ENCODE data around the gene WDR38. TPM values are rescaled to one million over a fixed set of nuclear protein-coding genes. Genes with fewer than 3 reads are reported as not detected.
A peak's percentile ranks its signal among the peaks of the same experiment; 100 is the strongest.
"Not testable (repeated sequence)": the region's sequence is repeated elsewhere in the genome, so short reads cannot be mapped to it uniquely, and the experiment has no call there.

The WDR38 gene
- polyA plus RNA-seq, 1 donor from 2014 or later, result not detected

GRCh38 chr9:124820698-124821623, 32.3 kb upstream of the WDR38 start:
- H3K9me3 Mint-ChIP-seq, result no peaks in the 10 kb centered on the region
- peaks cover 0 to 7% (median 6%) of the 10 kb centered on the region in 3 donors for H3K4me1 Mint-ChIP-seq
- peak overlapping the region in 1 of 3 donors; percentile 51 for H3K27ac Mint-ChIP-seq
- peaks cover 4% of the 10 kb centered on the region for H3K27me3 Mint-ChIP-seq
- H3K4me3 Mint-ChIP-seq, result no peak overlapping the region
- no peaks in the 10 kb centered on the region for H3K36me3 Mint-ChIP-seq

GRCh38 chr9:124828489-124829333, 24.5 kb upstream of the WDR38 start:
- H3K27me3 Mint-ChIP-seq, result no peaks in the 10 kb centered on the region
- peaks cover 0 to 5% (median 3%) of the 10 kb centered on the region in 3 donors for H3K9me3 Mint-ChIP-seq
- no peaks in the 10 kb centered on the region for H3K36me3 Mint-ChIP-seq
- H3K4me1 Mint-ChIP-seq, result peaks cover 0 to 4% (median 2%) of the 10 kb centered on the region in 3 donors
- no peak overlapping the region for H3K27ac Mint-ChIP-seq
- H3K4me3 Mint-ChIP-seq, result peak overlapping the region in 1 of 4 donors; percentile 39

- peak overlapping the region in 1 of 4 donors; percentile 15 for H3K4me3 Mint-ChIP-seq
- no peak overlapping the region for H3K27ac Mint-ChIP-seq
- no peaks in the 10 kb centered on the region for H3K36me3 Mint-ChIP-seq
- H3K27me3 Mint-ChIP-seq, result no peaks in the 10 kb centered on the region
- peaks cover 0 to 4% (median under 1%) of the 10 kb centered on the region in 3 donors for H3K4me1 Mint-ChIP-seq
- peaks cover 0 to 5% (median 3%) of the 10 kb centered on the region in 3 donors for H3K9me3 Mint-ChIP-seq
Observed at GRCh38 chr9:124829334-124829669, 24.0 kb upstream of the WDR38 start.

- Mint-ChIP-seq H3K36me3 (no peaks in the 10 kb centered on the region), H3K4me3 (no peak overlapping the region), H3K27ac (no peak overlapping the region), H3K4me1 (peaks cover 0 to 2% (median 0%) of the 10 kb centered on the region in 3 donors), H3K9me3 (peaks cover 0 to 5% (median 3%) of the 10 kb centered on the region in 3 donors), H3K27me3 (no peaks in the 10 kb centered on the region)
Observed at GRCh38 chr9:124830593-124830992, 22.7 kb upstream of the WDR38 start.

GRCh38 chr9:124831642-124832364, 21.5 kb upstream of the WDR38 start:
- Mint-ChIP-seq H3K27me3 (no peaks in the 10 kb centered on the region), H3K27ac (no peak overlapping the region), H3K9me3 (no peaks in the 10 kb centered on the region), H3K4me3 (no peak overlapping the region), H3K4me1 (peaks cover 0 to 2% (median 0%) of the 10 kb centered on the region in 3 donors), H3K36me3 (no peaks in the 10 kb centered on the region)

- no peaks in the 10 kb centered on the region for H3K36me3 Mint-ChIP-seq
- H3K27ac Mint-ChIP-seq, result no peak overlapping the region
- no peaks in the 10 kb centered on the region for H3K9me3 Mint-ChIP-seq
- peaks cover 0 to under 1% (median 0%) of the 10 kb centered on the region in 3 donors for H3K4me1 Mint-ChIP-seq
- peaks cover 5% of the 10 kb centered on the region for H3K27me3 Mint-ChIP-seq
- H3K4me3 Mint-ChIP-seq, result no peak overlapping the region
Observed at GRCh38 chr9:124834591-124834990, 18.7 kb upstream of the WDR38 start.

- Mint-ChIP-seq H3K4me3 (no peak overlapping the region), H3K9me3 (no peaks in the 10 kb centered on the region), H3K27me3 (peaks cover 5% of the 10 kb centered on the region), H3K4me1 (peaks cover 0 to 1% (median 0%) of the 10 kb centered on the region in 3 donors), H3K36me3 (no peaks in the 10 kb centered on the region), H3K27ac (no peak overlapping the region)
Observed at GRCh38 chr9:124835026-124835557, 18.2 kb upstream of the WDR38 start.

- H3K36me3 Mint-ChIP-seq, H3K4me3 Mint-ChIP-seq, H3K9me3 Mint-ChIP-seq, H3K4me1 Mint-ChIP-seq, H3K27ac Mint-ChIP-seq, H3K27me3 Mint-ChIP-seq: not testable (repeated sequence)
Observed at GRCh38 chr9:124838132-124838531, 15.1 kb upstream of the WDR38 start.

GRCh38 chr9:124838567-124839275, 14.5 kb upstream of the WDR38 start:
- H3K27me3 Mint-ChIP-seq, H3K36me3 Mint-ChIP-seq, H3K4me1 Mint-ChIP-seq, H3K27ac Mint-ChIP-seq, H3K4me3 Mint-ChIP-seq, H3K9me3 Mint-ChIP-seq: not testable (repeated sequence)

GRCh38 chr9:124839612-124840299, 13.5 kb upstream of the WDR38 start:
- no peaks in the 10 kb centered on the region for H3K9me3 Mint-ChIP-seq
- peaks cover 6% of the 10 kb centered on the region for H3K27me3 Mint-ChIP-seq
- H3K27ac Mint-ChIP-seq, result no peak overlapping the region
- H3K36me3 Mint-ChIP-seq, result no peaks in the 10 kb centered on the region
- H3K4me1 Mint-ChIP-seq, result peaks cover 0 to 1% (median 0%) of the 10 kb centered on the region in 3 donors
- H3K4me3 Mint-ChIP-seq, result no peak overlapping the region

GRCh38 chr9:124840300-124840833, 12.9 kb upstream of the WDR38 start:
- H3K27me3 Mint-ChIP-seq, result peaks cover 6% of the 10 kb centered on the region
- H3K27ac Mint-ChIP-seq, result no peak overlapping the region
- H3K36me3 Mint-ChIP-seq, result no peaks in the 10 kb centered on the region

GRCh38 chr9:124841075-124841821, 12.0 kb upstream of the WDR38 start:
- Mint-ChIP-seq H3K27me3 (peaks cover 6% of the 10 kb centered on the region), H3K27ac (no peak overlapping the region), H3K9me3 (no peaks in the 10 kb centered on the region), H3K4me1 (peaks cover 0 to 1% (median 0%) of the 10 kb centered on the region in 3 donors), H3K4me3 (no peak overlapping the region), H3K36me3 (no peaks in the 10 kb centered on the region)

More at GRCh38 chr9:124840300-124840833, 12.9 kb upstream of the WDR38 start:
- Mint-ChIP-seq H3K9me3 (no peaks in the 10 kb centered on the region), H3K4me1 (peaks cover 0 to 1% (median 0%) of the 10 kb centered on the region in 3 donors), H3K4me3 (no peak overlapping the region)
